ENCODE data around the gene RASL11A.

Gene RASL11A

GRCh38 chr13:27309401-27309958 lies 38.9 kb downstream of the RASL11A start:
- no peak for TF ChIP-seq CTCF (IDR thresholded peaks at IDR 0.05; ENCODE audit: insufficient read depth, low read length, poor library complexity, severe bottlenecking)

GRCh38 chr13:27309967-27310598 lies 39.5 kb downstream of the RASL11A start:
- TF ChIP-seq CTCF (IDR thresholded peaks at IDR 0.05; ENCODE audit: insufficient read depth, low read length, poor library complexity, severe bottlenecking): no peak
- DNase-seq (ENCODE audit: extremely low read depth, insufficient read length): no peak
- no peaks in the 10 kb centered on the region; the same call in 1 of the 2 replicates for H3K27me3 ChIP-seq (replicated peaks; ENCODE audit: control insufficient read depth, insufficient read depth, low read length)

More at GRCh38 chr13:27309401-27309958, 38.9 kb downstream of the RASL11A start:
- no peak for DNase-seq (ENCODE audit: extremely low read depth, insufficient read length)
- H3K36me3 ChIP-seq (ENCODE audit: control insufficient read depth, insufficient read depth, low read length): no peaks in the 10 kb centered on the region
- H3K4me3 ChIP-seq (replicated peaks; ENCODE audit: low read depth, low read length): no peak overlapping the region
- no peaks in the 10 kb centered on the region; the same call in 1 of the 2 replicates for H3K27me3 ChIP-seq (replicated peaks; ENCODE audit: control insufficient read depth, insufficient read depth, low read length)

GRCh38 chr13:27310946-27311345 lies 40.3 kb downstream of the RASL11A start:
- no peak for DNase-seq (ENCODE audit: extremely low read depth, insufficient read length)
- no peaks in the 10 kb centered on the region for H3K36me3 ChIP-seq (ENCODE audit: control insufficient read depth, insufficient read depth, low read length)
- no peaks in the 10 kb centered on the region; the same call in 1 of the 2 replicates for H3K27me3 ChIP-seq (replicated peaks; ENCODE audit: control insufficient read depth, insufficient read depth, low read length)
- no peak overlapping the region for H3K4me3 ChIP-seq (replicated peaks; ENCODE audit: low read depth, low read length)
- no peak for TF ChIP-seq CTCF (IDR thresholded peaks at IDR 0.05; ENCODE audit: insufficient read depth, low read length, poor library complexity, severe bottlenecking)

More at GRCh38 chr13:27309967-27310598, 39.5 kb downstream of the RASL11A start:
- H3K4me3 ChIP-seq (replicated peaks; ENCODE audit: low read depth, low read length): no peak overlapping the region
- H3K36me3 ChIP-seq (ENCODE audit: control insufficient read depth, insufficient read depth, low read length): no peaks in the 10 kb centered on the region

GRCh38 chr13:27311518-27312210 lies 41.0 kb downstream of the RASL11A start:
- no peak for DNase-seq (ENCODE audit: extremely low read depth, insufficient read length)
- no peak for TF ChIP-seq CTCF (IDR thresholded peaks at IDR 0.05; ENCODE audit: insufficient read depth, low read length, poor library complexity, severe bottlenecking)
- Histone ChIP-seq H3K27me3 (replicated peaks; ENCODE audit: control insufficient read depth, insufficient read depth, low read length) (no peaks in the 10 kb centered on the region; the same call in 1 of the 2 replicates), H3K36me3 (ENCODE audit: control insufficient read depth, insufficient read depth, low read length) (no peaks in the 10 kb centered on the region), H3K4me3 (replicated peaks; ENCODE audit: low read depth, low read length) (no peak overlapping the region)

- H3K4me3 ChIP-seq (replicated peaks; ENCODE audit: low read depth, low read length): no peak overlapping the region
These were observed 43.1 kb downstream of the RASL11A start for GRCh38 chr13:27313770-27314169.

More at GRCh38 chr13:27313770-27314169, 43.1 kb downstream of the RASL11A start:
- H3K36me3 ChIP-seq (ENCODE audit: control insufficient read depth, insufficient read depth, low read length): no peaks in the 10 kb centered on the region
- no peaks in the 10 kb centered on the region for H3K27me3 ChIP-seq (replicated peaks; ENCODE audit: control insufficient read depth, insufficient read depth, low read length)
- no peak for TF ChIP-seq CTCF (IDR thresholded peaks at IDR 0.05; ENCODE audit: insufficient read depth, low read length, poor library complexity, severe bottlenecking)
- no peak for DNase-seq (ENCODE audit: extremely low read depth, insufficient read length)

Data from GM06990 (cell line).